Mucosa of descending colon (tissue), 3 donors: Measurements from ENCODE around the gene CHN2. TPM values are rescaled to one million over a fixed set of nuclear protein-coding genes. Genes with fewer than 3 reads are reported as not detected.

Experiments used
- ATAC-seq: fragments of 200-7000 bp; cut with Tn5 transposase; one replicate; pipeline ENCODE4 v1.9.1; 2020; ENCODE audit warnings: mild to moderate bottlenecking, moderate library complexity
- DNase-seq, 3 donors: peaks; one replicate each; pipeline ENCODE4 v3.0.0-alpha.2; 2020
- H3K36me3 ChIP-seq: fragments of 200-600 bp; one replicate; pipeline ENCODE4 v1.8.0; 2021; ENCODE audit warnings: low read depth, mild to moderate bottlenecking
- H3K4me1 ChIP-seq: fragments of 200-600 bp; one replicate; pipeline ENCODE4 v1.8.0; 2021; ENCODE audit warnings: low read depth, mild to moderate bottlenecking
- H3K4me3 ChIP-seq: fragments of 200-600 bp; one replicate; pipeline ENCODE4 v1.8.0; 2021; ENCODE audit warnings: mild to moderate bottlenecking
- H3K9me3 ChIP-seq: fragments of 200-600 bp; one replicate; pipeline ENCODE4 v1.8.0; 2021; ENCODE audit warnings: mild to moderate bottlenecking
- CTCF ChIP-seq: fragments of 200-600 bp; IDR thresholded peaks from one replicate; pipeline ENCODE4 v1.8.0; 2022; ENCODE audit warnings: antibody characterized with exemption, mild to moderate bottlenecking
- intact Hi-C, 2 donors: fragments of 100-400 bp; cut with DNase I in 1 of 2; cut with micrococcal nuclease in 1 of 2; formaldehyde crosslinking; loops; one replicate each; pipeline versions ENCODE4 v1.11.0 to v1.11.1; 2022; cut with DNase I, micrococcal nuclease
- long read RNA-seq, 2 donors: library from polyadenylated mRNA; unstranded; transcript quantifications; one replicate each; pipeline ENCODE4 v2.0.0, GENCODE V29; 2019 to 2021
- total RNA-seq, 3 donors: library from RNA; stranded (reverse); fragmentation: NEBNext Ultra II Directional in 2 of 3; extraction: Animal tissue kit (Norgen Biotek cat#: 25700) in 2 of 3; gene quantifications; one replicate each; pipeline versions ENCODE4 v1.2.1 to v1.2.4, GENCODE V29; 2021 to 2023
- donor health status: DM: no; HTN: no; CAD: no; lungs with moderate emphysema.
- donor health status: DM: no; HTN: no; CAD: no.
- donor health status: DM: no; HTN: yes; CAD: no.

Gene CHN2
- 10 to 100 TPM; 18.7 to 41.5 (median 27.6) TPM for total RNA-seq
- long read RNA-seq, donor 1, transcript CHN2-208 (7 exons, 2,991 nt): minor isoform, 5 of 21 reads
- long read RNA-seq, donor 1, transcript CHN2-201 (13 exons, 3,530 nt): major isoform, 7 of 21 reads
- long read RNA-seq, donor 1, partial matches to known transcripts: 2 of 21 reads
- long read RNA-seq, donor 1, other reads (novel, unspliced or antisense): 7 of 21 reads
- long read RNA-seq, donor 2, partial matches to known transcripts: 1 of 4 reads
- long read RNA-seq, donor 2, other reads (novel, unspliced or antisense): 2 of 4 reads

DNA sequence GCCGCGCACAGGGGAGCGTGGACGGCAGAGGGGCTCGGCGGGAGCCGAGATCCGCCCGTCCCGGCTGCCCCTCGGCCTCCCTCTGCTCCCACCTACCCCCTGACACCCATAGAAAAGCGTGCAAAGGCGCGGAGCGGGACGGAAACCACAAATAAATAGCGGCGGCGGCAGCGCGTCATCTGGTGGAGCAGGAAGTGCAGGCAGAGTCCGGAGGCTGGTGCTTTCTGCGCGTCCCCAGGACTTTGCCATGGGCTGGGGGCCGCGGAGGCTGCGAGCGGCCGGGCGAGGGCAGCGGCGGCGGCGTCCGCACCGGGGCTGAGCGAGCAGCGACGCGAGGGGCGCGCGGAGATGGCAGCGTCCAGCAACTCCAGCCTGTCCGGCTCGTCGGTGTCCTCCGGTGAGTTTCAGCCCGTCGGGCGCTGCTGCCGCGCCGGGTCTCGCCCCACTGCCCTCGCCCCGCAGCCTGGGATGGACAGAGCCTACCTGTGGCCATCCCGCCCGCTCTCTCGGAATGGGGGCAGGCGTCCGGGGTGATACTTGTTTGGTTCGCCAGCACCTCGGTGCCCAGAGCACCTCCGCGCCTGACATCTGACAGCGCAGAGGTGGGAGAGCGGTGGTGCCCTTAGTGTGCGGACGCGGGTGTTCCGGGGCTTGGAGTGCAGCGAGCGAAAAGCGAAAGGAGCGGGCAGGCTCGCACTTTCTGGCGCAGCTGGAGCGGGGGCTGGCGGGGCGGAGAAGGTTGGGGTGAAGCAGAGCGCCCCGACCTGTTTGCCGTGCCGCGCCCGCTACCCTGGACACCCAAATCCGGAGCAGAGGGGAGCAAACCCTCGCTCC, at the start of gene CHN2:
CHN2 (plus strand) TSS at position 182 of the 834 bp plus-strand sequence.
- intact Hi-C loops: loop anchor here in 1 of 2 donors (5.0 kb wide), 1 partner anchor 212 kb away; no protein-coding TSS in a partner anchor
- Histone ChIP-seq H3K4me1 (no peaks in the 10 kb centered on the region), H3K4me3 (peak within 1 kb of the TSS; percentile 47), H3K9me3 (no peaks in the 10 kb centered on the region), H3K36me3 (no peaks in the 10 kb centered on the region)
- TF ChIP-seq CTCF: no peak
- DNase-seq (peak; percentile 81 to 84 (median 83)), ATAC-seq (peak; percentile 85)

DNA sequence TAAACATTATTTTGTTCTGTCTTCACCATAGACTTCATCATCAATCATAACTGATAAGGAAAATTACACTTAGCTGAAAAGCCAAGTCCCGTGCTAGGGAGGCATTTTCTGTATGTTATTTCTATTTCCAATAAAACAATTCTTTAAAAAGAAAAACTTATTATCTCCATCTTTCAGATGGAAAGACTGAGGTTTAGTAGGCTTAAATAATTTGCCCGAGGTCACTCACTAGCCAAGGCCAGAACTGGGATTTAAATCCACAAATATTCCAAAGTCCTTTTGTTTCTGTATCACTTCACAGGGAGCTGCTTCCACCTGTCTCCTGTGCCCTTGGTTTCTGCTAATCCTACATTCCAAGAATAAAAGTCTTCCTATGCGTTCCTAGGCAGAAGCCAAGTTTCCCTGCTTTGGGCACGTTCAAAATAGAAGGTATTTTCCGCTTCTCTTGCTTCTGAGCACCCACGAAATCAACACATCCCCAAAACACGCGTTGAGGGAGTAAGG, 49.0 kb upstream of the CHN2 start:
- no peak overlapping the region for H3K4me3 ChIP-seq
- intact Hi-C loops: no loop called here
- DNase-seq (no peak), ATAC-seq (no peak)
- H3K4me1 ChIP-seq: peaks cover 22% of the 10 kb centered on the region
- no peaks in the 10 kb centered on the region for H3K36me3 ChIP-seq
- no peak for TF ChIP-seq CTCF
- no peaks in the 10 kb centered on the region for H3K9me3 ChIP-seq

GRCh38 chr7:29146057-29146706, 48.4 kb upstream of the CHN2 start, which contains the start of gene CPVL:
TSS of gene CPVL (minus strand) at chr7:29146537. CDS start at chr7:29121061, 25,476 bp downstream.
- intact Hi-C loops: no loop called here
- H3K4me1 ChIP-seq: peaks cover 19% of the 10 kb centered on the region
- no peak within 1 kb of the TSS for H3K4me3 ChIP-seq
- no peak for TF ChIP-seq CTCF
- peak; percentile 58 for ATAC-seq
- DNase-seq: peak; percentile 49 to 62 (median 60)
- H3K36me3 ChIP-seq: no peaks in the 10 kb centered on the region
- no peaks in the 10 kb centered on the region for H3K9me3 ChIP-seq

DNA sequence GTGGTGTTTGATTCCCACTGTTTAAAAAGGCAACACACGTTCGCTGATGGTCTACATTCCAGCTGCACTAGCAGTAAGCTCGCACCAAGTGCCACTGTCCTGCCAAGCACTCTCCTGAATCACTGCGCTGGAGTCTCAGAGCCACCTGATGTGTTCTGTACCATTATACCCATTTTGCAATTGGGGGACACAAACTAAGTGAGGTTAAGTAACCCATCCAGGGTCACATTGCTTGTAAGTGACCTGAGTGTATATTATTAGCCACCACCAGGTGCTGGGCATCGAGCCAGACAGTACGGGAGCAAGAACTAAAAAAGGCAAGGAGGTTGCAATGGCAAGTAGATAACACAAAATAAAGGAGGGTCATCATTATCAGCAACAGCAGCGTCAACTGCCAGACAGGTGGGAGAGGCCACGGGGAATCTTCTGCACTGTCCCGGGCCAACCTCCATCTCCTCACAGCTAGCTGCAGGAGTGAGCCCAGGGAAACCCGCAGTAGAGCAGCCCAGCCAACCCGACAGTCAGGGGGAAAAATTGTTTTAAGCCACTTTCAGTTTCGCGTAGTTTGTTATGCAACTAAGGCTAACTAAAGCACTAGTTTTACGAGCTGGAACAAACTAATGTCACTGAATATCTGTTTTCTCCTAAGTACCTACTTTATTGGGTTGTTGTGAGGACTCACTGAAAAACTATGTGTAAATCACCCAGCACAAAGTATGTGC, 47.5 kb upstream of the CHN2 start:
- peak in 2 of 3 donors; percentile 21 to 34 for DNase-seq
- ATAC-seq: peak; percentile 62
- Histone ChIP-seq H3K9me3 (no peaks in the 10 kb centered on the region), H3K4me1 (peaks cover 14% of the 10 kb centered on the region), H3K4me3 (no peak overlapping the region), H3K36me3 (no peaks in the 10 kb centered on the region)
- intact Hi-C loops: no loop called here
- TF ChIP-seq CTCF: no peak

- TF ChIP-seq CTCF: no peak
- intact Hi-C loops: no loop called here
- DNase-seq (no peak), ATAC-seq (no peak)
- no peaks in the 10 kb centered on the region for H3K36me3 ChIP-seq
- H3K9me3 ChIP-seq: no peaks in the 10 kb centered on the region
- no peak overlapping the region for H3K4me3 ChIP-seq
- peaks cover 14% of the 10 kb centered on the region for H3K4me1 ChIP-seq
Measured at GRCh38 chr7:29147821-29148220, 46.8 kb upstream of the CHN2 start.
